A549 treated with CpdA at 1 μM for 4 hours (cell line): ENCODE data around the gene KRTAP11-1. TPM values are rescaled to one million over a fixed set of nuclear protein-coding genes. Genes with fewer than 3 reads are reported as not detected.

Experiments used
- total RNA-seq: library from RNA; stranded (reverse); fragments of 200-300 nt; extraction: Qiagen RNA extraction; gene quantifications from 5 replicates; pipeline ENCODE4 v1.2.3, GENCODE V29; 2022; ENCODE audit warnings: low read depth

Gene KRTAP11-1, protein sequence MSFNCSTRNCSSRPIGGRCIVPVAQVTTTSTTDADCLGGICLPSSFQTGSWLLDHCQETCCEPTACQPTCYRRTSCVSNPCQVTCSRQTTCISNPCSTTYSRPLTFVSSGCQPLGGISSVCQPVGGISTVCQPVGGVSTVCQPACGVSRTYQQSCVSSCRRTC
- total RNA-seq: not detected in 5 replicates

DNA sequence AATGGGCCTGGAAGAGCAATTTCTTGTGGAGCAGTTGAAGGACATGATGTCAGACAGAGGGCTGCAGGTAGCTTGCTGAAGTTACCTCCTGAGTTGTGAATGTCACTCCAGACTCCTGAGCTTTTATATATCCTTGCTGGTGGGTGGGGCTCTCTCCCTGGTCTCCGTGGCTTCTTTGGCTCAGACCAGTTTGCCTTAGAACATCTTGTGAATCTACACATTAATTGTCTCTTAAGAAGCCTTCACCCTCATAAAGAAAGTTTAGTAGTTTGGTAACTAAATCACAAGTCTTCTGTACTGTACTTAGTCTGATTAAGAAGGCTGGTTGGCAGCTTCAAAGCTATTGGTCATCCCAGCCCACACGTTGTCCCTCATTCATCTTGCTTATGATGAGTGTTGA, at the start of gene KRTAP11-1:
Gene KRTAP11-1, minus strand, starts transcription at position 101 of the 400 bp plus-strand sequence. Its CDS starts 56 bp downstream, at position 45.

Other genes with a start within 250 kb of the KRTAP11-1 start
- gene KRTAP20-2, start 246.4 kb downstream of the KRTAP11-1 start, total RNA-seq: not detected in 5 replicates
- gene KRTAP20-3, start 238.7 kb downstream of the KRTAP11-1 start, total RNA-seq: not detected in 5 replicates
- not detected in 5 replicates for gene KRTAP21-3, start 162.8 kb downstream of the KRTAP11-1 start, total RNA-seq
- gene KRTAP21-2, start 134.3 kb downstream of the KRTAP11-1 start, total RNA-seq: not detected in 5 replicates
- not detected in 5 replicates for gene KRTAP21-1, start 126.2 kb downstream of the KRTAP11-1 start, total RNA-seq
- gene KRTAP8-1, start 68.3 kb downstream of the KRTAP11-1 start, total RNA-seq: not detected in 5 replicates
- not detected in 5 replicates for gene KRTAP7-1, start 51.8 kb downstream of the KRTAP11-1 start, total RNA-seq
- not detected in 5 replicates for gene KRTAP19-8, start 156.9 kb upstream of the KRTAP11-1 start, total RNA-seq